ENCODE data around the gene RHBDF2.

Gene RHBDF2

GRCh38 chr17:76459674-76460073 lies 41.5 kb downstream of the RHBDF2 start:
- DNase-seq (ENCODE audit: low read depth) = no peak

GRCh38 chr17:76458580-76459490 lies 42.4 kb downstream of the RHBDF2 start:
- DNase-seq (ENCODE audit: low read depth) = no peak

GRCh38 chr17:76453431-76453743 lies 47.8 kb downstream of the RHBDF2 start:
- no peak for DNase-seq (ENCODE audit: low read depth)

- peak; percentile 83 for DNase-seq (ENCODE audit: low read depth)
These were observed 48.4 kb downstream of the RHBDF2 start, which contains the start of gene UBE2O for GRCh38 chr17:76452660-76453430. Gene UBE2O (minus strand): TSS chr17:76453152. CDS start chr17:76453141, 11 bp downstream.

GRCh38 chr17:76452127-76452659 lies 49.0 kb downstream of the RHBDF2 start:
- DNase-seq (ENCODE audit: low read depth) = no peak

GRCh38 chr17:76451506-76451905 lies 49.7 kb downstream of the RHBDF2 start:
- DNase-seq (ENCODE audit: low read depth) = no peak

- DNase-seq (ENCODE audit: low read depth) = no peak
These were observed 52.1 kb downstream of the RHBDF2 start for GRCh38 chr17:76449126-76449525.

- no peak for DNase-seq (ENCODE audit: low read depth)
These were observed 53.1 kb downstream of the RHBDF2 start for GRCh38 chr17:76447931-76448652.

GRCh38 chr17:76446449-76447231 lies 54.6 kb downstream of the RHBDF2 start:
- DNase-seq (ENCODE audit: low read depth) = no peak

GRCh38 chr17:76445697-76446448 lies 55.4 kb downstream of the RHBDF2 start:
- no peak for DNase-seq (ENCODE audit: low read depth)

- no peak for DNase-seq (ENCODE audit: low read depth)
These were observed 56.5 kb downstream of the RHBDF2 start for GRCh38 chr17:76444518-76445311.

- no peak for DNase-seq (ENCODE audit: low read depth)
These were observed 58.6 kb downstream of the RHBDF2 start for GRCh38 chr17:76442341-76443338.

GRCh38 chr17:76441686-76442340 lies 59.4 kb downstream of the RHBDF2 start:
- DNase-seq (ENCODE audit: low read depth) = no peak

- DNase-seq (ENCODE audit: low read depth) = no peak
These were observed 60.4 kb downstream of the RHBDF2 start for GRCh38 chr17:76440751-76441362.

GRCh38 chr17:76439314-76439928 lies 61.8 kb downstream of the RHBDF2 start:
- DNase-seq (ENCODE audit: low read depth) = no peak

GRCh38 chr17:76438906-76439305 lies 62.3 kb downstream of the RHBDF2 start:
- no peak for DNase-seq (ENCODE audit: low read depth)

Data from stimulated activated CD4-positive, alpha-beta T cell treated with anti-CD3 and anti-CD28 coated beads, Interleukin-2, amount 100 ng/mL, for 4 hours (primary cell).